ENCODE results near the gene BTNL9. TPM values are rescaled to one million over a fixed set of nuclear protein-coding genes. Genes with fewer than 3 reads are reported as not detected.
A peak's percentile ranks its signal among the peaks of the same experiment; 100 is the strongest.

The BTNL9 gene
- total RNA-seq, 4 donors from 2014 or later, result 2.5 to 96.5 (median 15.4) TPM

- no peak for DNase-seq
- WGBS, 2 donors (ENCODE audit: low coverage in 1 of 2), result 66 to 75% methylated on average over 9 to 17 of the region's 17 CpGs
- Histone ChIP-seq H3K36me3 (no peaks in the 10 kb centered on the region), H3K4me1 (no peaks in the 10 kb centered on the region), H3K27me3 (peaks cover 46% of the 10 kb centered on the region), H3K27ac (no peak overlapping the region), H3K4me3 (no peak overlapping the region), H3K9me3 (no peaks in the 10 kb centered on the region)
- in situ Hi-C loops (cut with MboI; ENCODE audit: low pct_ligation_motif_present in 1 of 4, low pct_unique_long_range_greater_than_20kb in 1 of 4, low sequenced_read_pairs in 3 of 4) (no loop called here), intact Hi-C loops (cut with DNase I; ENCODE audit: low total_unique reads) (no loop called here)
- TF ChIP-seq POLR2A (IDR thresholded peaks at IDR 0.05), result no peak
- no peak for TF ChIP-seq CTCF (IDR thresholded peaks at IDR 0.05)
- no peak for TF ChIP-seq EP300 (IDR thresholded peaks at IDR 0.05; ENCODE audit: low read depth)
- TF ChIP-seq POLR2AphosphoS5 (IDR thresholded peaks at IDR 0.05), result no peak
Measured at GRCh38 chr5:181086026-181086883, 46.2 kb downstream of the BTNL9 start.

- intact Hi-C loops (cut with DNase I; ENCODE audit: low total_unique reads) (no loop called here), in situ Hi-C loops (cut with MboI; ENCODE audit: low pct_ligation_motif_present in 1 of 4, low pct_unique_long_range_greater_than_20kb in 1 of 4, low sequenced_read_pairs in 3 of 4) (no loop called here)
- peaks cover 43% of the 10 kb centered on the region for H3K27me3 ChIP-seq
- H3K36me3 ChIP-seq, result no peaks in the 10 kb centered on the region
- H3K4me3 ChIP-seq, result no peak overlapping the region
- no peak overlapping the region for H3K27ac ChIP-seq
- no peak for DNase-seq
- H3K4me1 ChIP-seq, result no peaks in the 10 kb centered on the region
- 65% methylated on average over 7 of the region's 7 CpGs; no CpG with 5 or more reads in 1 of the 2 donors for WGBS, 2 donors (ENCODE audit: low coverage in 1 of 2)
- TF ChIP-seq EP300 (IDR thresholded peaks at IDR 0.05; ENCODE audit: low read depth) (no peak), POLR2A (IDR thresholded peaks at IDR 0.05) (no peak), POLR2AphosphoS5 (IDR thresholded peaks at IDR 0.05) (no peak), CTCF (IDR thresholded peaks at IDR 0.05) (no peak)
- no peaks in the 10 kb centered on the region for H3K9me3 ChIP-seq
Measured at GRCh38 chr5:181086884-181087205, 46.8 kb downstream of the BTNL9 start.

GRCh38 chr5:181087309-181087708, 47.2 kb downstream of the BTNL9 start:
- H3K4me1 ChIP-seq, result no peaks in the 10 kb centered on the region
- H3K27me3 ChIP-seq, result peaks cover 43% of the 10 kb centered on the region
- H3K27ac ChIP-seq, result no peak overlapping the region
- H3K4me3 ChIP-seq, result no peak overlapping the region
- 82% methylated on average over 10 of the region's 10 CpGs for WGBS, 2 donors (ENCODE audit: low coverage in 1 of 2)
- H3K36me3 ChIP-seq, result no peaks in the 10 kb centered on the region
- intact Hi-C loops (cut with DNase I; ENCODE audit: low total_unique reads), result no loop called here
- in situ Hi-C loops (cut with MboI; ENCODE audit: low pct_ligation_motif_present in 1 of 4, low pct_unique_long_range_greater_than_20kb in 1 of 4, low sequenced_read_pairs in 3 of 4), result no loop called here
- H3K9me3 ChIP-seq, result no peaks in the 10 kb centered on the region
- no peak for DNase-seq
- TF ChIP-seq EP300 (IDR thresholded peaks at IDR 0.05; ENCODE audit: low read depth), result no peak
- TF ChIP-seq POLR2A (IDR thresholded peaks at IDR 0.05), result no peak
- TF ChIP-seq CTCF (IDR thresholded peaks at IDR 0.05), result no peak
- TF ChIP-seq POLR2AphosphoS5 (IDR thresholded peaks at IDR 0.05), result no peak

- no peak for DNase-seq
- intact Hi-C loops (cut with DNase I; ENCODE audit: low total_unique reads) (no loop called here), in situ Hi-C loops (cut with MboI; ENCODE audit: low pct_ligation_motif_present in 1 of 4, low pct_unique_long_range_greater_than_20kb in 1 of 4, low sequenced_read_pairs in 3 of 4) (no loop called here)
- no peak overlapping the region for H3K27ac ChIP-seq
- H3K9me3 ChIP-seq, result no peaks in the 10 kb centered on the region
- H3K27me3 ChIP-seq, result peaks cover 43% of the 10 kb centered on the region
- WGBS, 2 donors (ENCODE audit: low coverage in 1 of 2), result 50 to 67% methylated on average over 2 to 10 of the region's 10 CpGs
- no peak overlapping the region for H3K4me3 ChIP-seq
- H3K36me3 ChIP-seq, result no peaks in the 10 kb centered on the region
- TF ChIP-seq POLR2AphosphoS5 (IDR thresholded peaks at IDR 0.05) (no peak), CTCF (IDR thresholded peaks at IDR 0.05) (peak in 2 of 5 experiments; percentile 15)
- H3K4me1 ChIP-seq, result no peaks in the 10 kb centered on the region
Measured at GRCh38 chr5:181088289-181088688, 48.2 kb downstream of the BTNL9 start.

Data from transverse colon (tissue), 4 donors.